Measurements from ENCODE around the gene ATG14. TPM values are rescaled to one million over a fixed set of nuclear protein-coding genes. Genes with fewer than 3 reads are reported as not detected.

The ATG14 gene
- total RNA-seq, 2 donors from 2014 or later: 10.6 to 10.9 TPM

DNA sequence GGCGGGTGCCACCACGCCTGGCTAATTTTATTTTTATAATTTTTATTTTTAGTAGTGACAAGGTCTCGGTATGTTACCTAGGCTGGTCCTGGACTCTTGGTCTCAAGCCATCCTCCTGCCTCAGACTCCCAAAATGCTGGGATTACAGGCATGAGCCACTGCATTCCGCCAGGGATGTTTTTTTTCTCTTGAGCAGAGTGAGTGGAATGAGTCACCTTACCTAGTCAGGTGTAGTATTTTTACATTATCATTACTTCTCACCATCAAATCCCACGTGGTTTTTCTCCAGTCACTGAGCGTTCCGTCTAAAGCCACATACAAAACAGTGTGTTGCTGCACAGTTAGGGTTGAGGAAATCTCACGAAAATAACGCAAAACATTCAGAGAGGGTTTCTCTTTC is 29.7 kb upstream of the ATG14 start:
- TF ChIP-seq, protein P1, sequence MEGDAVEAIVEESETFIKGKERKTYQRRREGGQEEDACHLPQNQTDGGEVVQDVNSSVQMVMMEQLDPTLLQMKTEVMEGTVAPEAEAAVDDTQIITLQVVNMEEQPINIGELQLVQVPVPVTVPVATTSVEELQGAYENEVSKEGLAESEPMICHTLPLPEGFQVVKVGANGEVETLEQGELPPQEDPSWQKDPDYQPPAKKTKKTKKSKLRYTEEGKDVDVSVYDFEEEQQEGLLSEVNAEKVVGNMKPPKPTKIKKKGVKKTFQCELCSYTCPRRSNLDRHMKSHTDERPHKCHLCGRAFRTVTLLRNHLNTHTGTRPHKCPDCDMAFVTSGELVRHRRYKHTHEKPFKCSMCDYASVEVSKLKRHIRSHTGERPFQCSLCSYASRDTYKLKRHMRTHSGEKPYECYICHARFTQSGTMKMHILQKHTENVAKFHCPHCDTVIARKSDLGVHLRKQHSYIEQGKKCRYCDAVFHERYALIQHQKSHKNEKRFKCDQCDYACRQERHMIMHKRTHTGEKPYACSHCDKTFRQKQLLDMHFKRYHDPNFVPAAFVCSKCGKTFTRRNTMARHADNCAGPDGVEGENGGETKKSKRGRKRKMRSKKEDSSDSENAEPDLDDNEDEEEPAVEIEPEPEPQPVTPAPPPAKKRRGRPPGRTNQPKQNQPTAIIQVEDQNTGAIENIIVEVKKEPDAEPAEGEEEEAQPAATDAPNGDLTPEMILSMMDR (IDR thresholded peaks at IDR 0.05): no peak
- no peak for TF ChIP-seq POLR2A (IDR thresholded peaks at IDR 0.05)
- H3K27ac ChIP-seq: no peak overlapping the region
- DNase-seq: no peak
- no peak for ATAC-seq
- intact Hi-C loops (cut with DNase I): loop anchor here (5.0 to 10.0 kb wide), 2 partner anchors 124 to 1031 kb away; no protein-coding TSS in a partner anchor
- no peaks in the 10 kb centered on the region for H3K9me3 ChIP-seq
- H3K4me3 ChIP-seq: no peak overlapping the region
- WGBS, 2 donors: 80 to 83% methylated on average over 9 of the region's 9 CpGs
- no peaks in the 10 kb centered on the region for H3K4me1 ChIP-seq
- no peaks in the 10 kb centered on the region for H3K27me3 ChIP-seq
- H3K36me3 ChIP-seq (replicated peaks in 1 of 2; ENCODE audit: insufficient read depth in 1 of 2, low read depth in 2 of 2): no peaks in the 10 kb centered on the region

DNA sequence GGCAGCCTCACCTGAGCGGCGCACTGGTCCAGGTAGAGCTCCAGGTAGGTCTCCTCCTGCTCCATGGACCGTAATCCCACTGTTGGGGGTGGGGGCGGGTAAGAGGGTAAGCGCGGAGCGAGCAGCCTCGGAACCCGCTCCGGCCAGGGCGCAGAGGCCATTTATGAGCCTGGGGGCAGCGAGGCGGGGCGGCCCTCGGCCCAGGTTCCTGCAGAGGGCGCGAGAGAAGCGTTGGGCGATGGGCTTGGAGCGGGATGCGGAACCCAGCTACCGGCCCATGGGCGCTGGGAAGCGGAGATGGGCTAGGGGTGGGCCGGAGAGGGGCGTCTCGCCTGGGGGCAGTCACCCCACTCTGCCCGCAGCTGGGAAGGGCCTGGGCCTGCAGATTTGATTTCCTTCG is 28.8 kb upstream of the ATG14 start, which contains the start of gene TBPL2:
TBPL2 (minus strand) TSS at position 232 of the 400 bp plus-strand sequence; CDS start at position 65, 167 bp downstream.
- H3K36me3 ChIP-seq (replicated peaks in 1 of 2; ENCODE audit: insufficient read depth in 1 of 2, low read depth in 2 of 2): no peaks in the 10 kb centered on the region
- ATAC-seq: no peak
- no peaks in the 10 kb centered on the region for H3K27me3 ChIP-seq
- no peak for DNase-seq
- no peaks in the 10 kb centered on the region for H3K4me1 ChIP-seq
- no peak for TF ChIP-seq POLR2A (IDR thresholded peaks at IDR 0.05)
- H3K27ac ChIP-seq: no peak within 1 kb of the TSS
- WGBS, 2 donors: 31 to 46% methylated on average over 2 to 18 of the region's 29 CpGs
- H3K4me3 ChIP-seq: no peak within 1 kb of the TSS
- intact Hi-C loops (cut with DNase I): loop anchor here (5.0 to 10.0 kb wide), 2 partner anchors 124 to 1032 kb away; no protein-coding TSS in a partner anchor
- no peaks in the 10 kb centered on the region for H3K9me3 ChIP-seq

DNA sequence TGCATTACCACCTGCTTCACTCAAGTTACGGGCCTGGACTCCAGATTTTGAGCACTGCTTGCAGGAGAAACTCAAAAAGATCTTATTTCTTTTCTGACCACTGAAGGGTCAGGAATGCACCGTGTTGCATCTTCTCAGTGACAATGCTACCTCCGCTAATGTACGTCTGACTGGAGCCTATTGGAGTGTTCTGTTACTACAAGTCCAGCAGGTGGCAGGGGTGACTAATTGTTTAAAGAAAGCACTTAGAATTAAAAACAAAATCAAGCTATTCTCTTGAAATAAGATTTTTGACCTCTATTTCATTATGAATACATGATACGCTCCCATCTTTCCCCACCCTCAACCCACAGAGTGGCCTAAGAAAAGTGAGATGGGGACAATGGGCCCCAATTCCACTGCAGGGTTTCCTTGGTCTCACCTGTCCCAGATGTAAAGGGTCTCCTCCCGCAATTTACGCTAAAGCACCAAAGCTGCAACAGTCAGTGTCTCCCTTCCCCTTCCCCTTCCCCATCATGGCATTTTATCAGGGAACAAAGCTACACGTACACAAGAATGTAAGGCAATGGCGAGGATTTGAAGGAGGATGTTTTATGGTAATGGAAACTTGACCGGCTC is 26.5 kb upstream of the ATG14 start:
- Histone ChIP-seq H3K4me3 (no peak overlapping the region), H3K27me3 (no peaks in the 10 kb centered on the region), H3K9me3 (no peaks in the 10 kb centered on the region), H3K36me3 (replicated peaks in 1 of 2; ENCODE audit: insufficient read depth in 1 of 2, low read depth in 2 of 2) (no peaks in the 10 kb centered on the region), H3K4me1 (no peaks in the 10 kb centered on the region), H3K27ac (no peak overlapping the region)
- TF ChIP-seq, protein P1 (IDR thresholded peaks at IDR 0.05): peak in 6 of 7 experiments; percentile 20 to 62 (median 60)
- no peak for TF ChIP-seq POLR2A (IDR thresholded peaks at IDR 0.05)
- WGBS, 2 donors: 38 to 51% methylated on average over 10 of the region's 10 CpGs
- DNase-seq (peak; percentile 31 to 45 (median 38)), ATAC-seq (no peak)
- intact Hi-C loops (cut with DNase I): no loop called here

DNA sequence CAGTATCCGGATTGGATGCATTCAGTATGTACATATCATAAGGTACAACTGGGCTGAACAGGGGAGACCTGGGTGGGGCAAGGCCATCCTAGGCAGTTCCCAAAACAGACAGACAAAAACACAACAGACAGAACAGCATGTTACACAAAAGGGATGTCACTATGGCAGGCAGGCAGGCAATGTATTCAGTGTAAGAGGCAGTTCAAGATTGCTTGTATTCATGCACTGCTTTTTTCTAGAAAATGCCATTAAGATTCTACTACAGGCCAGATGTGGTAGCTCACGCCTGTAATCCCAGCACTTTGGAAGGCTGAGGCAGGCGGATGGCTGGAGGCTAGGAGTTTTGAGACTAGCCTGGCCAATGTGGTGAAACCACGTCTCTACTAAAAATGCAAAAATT is 25.3 kb upstream of the ATG14 start:
- Histone ChIP-seq H3K4me1 (no peaks in the 10 kb centered on the region), H3K9me3 (no peaks in the 10 kb centered on the region), H3K27me3 (no peaks in the 10 kb centered on the region), H3K36me3 (replicated peaks in 1 of 2; ENCODE audit: insufficient read depth in 1 of 2, low read depth in 2 of 2) (no peaks in the 10 kb centered on the region), H3K27ac (no peak overlapping the region), H3K4me3 (no peak overlapping the region)
- intact Hi-C loops (cut with DNase I): no loop called here
- TF ChIP-seq, protein P1 (IDR thresholded peaks at IDR 0.05): no peak
- no peak for TF ChIP-seq POLR2A (IDR thresholded peaks at IDR 0.05)
- WGBS, 2 donors: 71 to 77% methylated on average over 4 of the region's 4 CpGs
- DNase-seq (no peak), ATAC-seq (no peak)

DNA sequence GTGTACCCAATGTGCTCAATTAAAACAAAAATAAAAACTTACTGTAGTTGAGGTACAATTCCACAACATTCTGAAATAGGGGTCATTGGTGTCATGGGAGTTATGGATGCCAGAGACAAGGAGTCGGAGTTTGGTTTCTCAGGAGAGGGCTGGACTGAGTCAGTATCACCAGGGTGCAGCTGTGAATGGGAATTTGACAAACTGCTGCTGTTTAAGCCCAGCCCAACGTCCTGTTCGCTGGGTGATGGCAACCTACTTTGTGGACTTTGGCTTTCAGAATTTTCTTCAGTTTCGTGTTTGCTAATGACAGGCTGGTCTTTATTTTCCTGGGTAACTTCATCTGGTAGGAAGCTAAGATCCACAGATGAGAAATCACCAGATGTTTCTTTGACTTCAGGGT is 24.9 kb upstream of the ATG14 start:
- no peaks in the 10 kb centered on the region for H3K4me1 ChIP-seq
- ATAC-seq: no peak
- WGBS, 2 donors: 39 to 47% methylated on average over 4 of the region's 4 CpGs
- H3K36me3 ChIP-seq (replicated peaks in 1 of 2; ENCODE audit: insufficient read depth in 1 of 2, low read depth in 2 of 2): no peaks in the 10 kb centered on the region
- no peak overlapping the region for H3K4me3 ChIP-seq
- TF ChIP-seq POLR2A (IDR thresholded peaks at IDR 0.05): no peak
- TF ChIP-seq, protein P1 (IDR thresholded peaks at IDR 0.05): no peak
- no peak overlapping the region for H3K27ac ChIP-seq
- H3K27me3 ChIP-seq: no peaks in the 10 kb centered on the region
- no peaks in the 10 kb centered on the region for H3K9me3 ChIP-seq
- no peak for DNase-seq
- intact Hi-C loops (cut with DNase I): no loop called here
